Ecto neural progenitor cell (in vitro differentiated cells): Measurements from ENCODE around the gene SLC28A2.
"Not testable (repeated sequence)": the region's sequence is repeated elsewhere in the genome, so short reads cannot be mapped to it uniquely, and the experiment has no call there.

Experiments
- DNase-seq: peaks from one replicate; pipeline ENCODE4 v3.0.0-alpha.2; 2018; ENCODE audit warnings: low spot score

Gene SLC28A2

DNA sequence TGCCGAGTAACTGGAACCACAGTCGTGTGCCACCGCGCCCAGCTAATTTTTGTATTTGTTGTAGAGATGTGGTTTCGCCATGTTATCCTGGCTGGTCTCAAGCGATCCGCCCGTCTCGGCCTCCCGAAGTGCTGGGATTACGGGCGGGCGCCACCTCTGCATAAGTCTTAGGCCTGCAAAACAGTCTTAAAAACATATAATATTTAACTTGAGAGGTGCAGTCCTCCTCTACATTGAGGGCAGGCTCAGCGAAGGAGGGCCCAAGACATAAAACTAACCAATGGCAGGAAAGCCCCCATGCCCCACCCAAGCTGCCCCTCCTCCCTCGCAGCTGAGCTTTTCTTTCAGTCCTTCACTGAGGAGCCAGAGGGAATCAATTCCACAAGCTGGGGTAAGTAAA lies at the start of gene SLC28A2:
TSS of gene SLC28A2 (plus strand) at position 347 of the 400 bp plus-strand sequence. CDS start 982 bp downstream, outside the sequence.
- DNase-seq: no peak

DNA sequence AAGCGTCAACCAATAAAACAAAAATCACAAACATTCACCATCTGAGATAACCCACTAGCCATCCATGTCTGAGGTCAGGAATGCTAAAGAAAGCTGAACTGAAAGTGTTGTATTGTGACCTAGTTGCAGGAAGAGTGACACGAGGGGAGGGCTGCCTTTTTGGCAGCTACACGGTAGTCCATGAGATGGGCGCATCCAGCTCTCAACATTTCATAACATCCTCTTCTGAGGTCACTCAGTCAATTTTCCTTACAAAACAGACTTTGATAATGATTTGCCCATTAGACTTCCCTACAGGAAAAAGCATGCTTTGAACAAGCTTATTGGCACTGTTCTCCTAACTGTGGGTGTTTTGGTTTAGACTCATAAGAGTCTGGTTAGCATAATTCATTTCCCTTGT lies 48.9 kb upstream of the SLC28A2 start:
- DNase-seq: no peak

DNA sequence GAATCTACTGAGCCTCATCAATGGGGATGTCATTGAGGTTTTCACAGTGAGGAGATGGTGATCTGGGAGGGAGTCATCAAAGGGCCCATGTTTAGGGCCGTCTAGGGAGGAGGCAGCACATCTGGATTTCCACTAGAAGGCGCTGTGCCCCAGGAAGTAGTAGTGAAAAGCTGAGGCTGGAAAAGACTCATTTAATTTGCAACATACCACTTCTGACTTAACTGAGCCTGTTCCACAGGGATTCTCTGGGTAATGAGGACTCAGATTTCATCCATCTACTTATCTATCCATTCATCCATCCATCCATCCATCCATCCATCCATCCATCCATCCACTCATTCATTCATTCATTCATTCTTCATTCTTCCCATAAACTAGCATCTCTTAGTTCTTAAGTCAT lies 46.8 kb upstream of the SLC28A2 start:
- peak; percentile 73 for DNase-seq

DNA sequence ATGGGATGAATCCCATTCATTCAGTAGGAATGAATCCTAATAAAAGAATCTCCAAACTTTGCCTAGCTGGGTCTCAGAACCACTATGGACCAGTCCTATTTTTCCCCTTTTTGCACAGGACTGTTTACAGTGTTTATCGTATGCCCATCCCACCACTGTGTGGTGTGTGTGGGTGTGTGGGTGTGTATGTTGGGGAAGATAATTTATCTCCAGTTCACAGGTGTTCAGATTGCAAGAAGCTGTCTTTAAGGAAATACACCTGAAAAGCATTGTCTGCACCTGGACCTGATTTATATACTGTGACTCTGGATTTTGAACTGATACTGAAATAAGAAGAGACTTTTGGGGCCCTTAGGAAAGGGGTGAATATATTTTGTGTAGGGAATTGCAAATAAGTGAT lies 39.5 kb upstream of the SLC28A2 start:
- no peak for DNase-seq

DNA sequence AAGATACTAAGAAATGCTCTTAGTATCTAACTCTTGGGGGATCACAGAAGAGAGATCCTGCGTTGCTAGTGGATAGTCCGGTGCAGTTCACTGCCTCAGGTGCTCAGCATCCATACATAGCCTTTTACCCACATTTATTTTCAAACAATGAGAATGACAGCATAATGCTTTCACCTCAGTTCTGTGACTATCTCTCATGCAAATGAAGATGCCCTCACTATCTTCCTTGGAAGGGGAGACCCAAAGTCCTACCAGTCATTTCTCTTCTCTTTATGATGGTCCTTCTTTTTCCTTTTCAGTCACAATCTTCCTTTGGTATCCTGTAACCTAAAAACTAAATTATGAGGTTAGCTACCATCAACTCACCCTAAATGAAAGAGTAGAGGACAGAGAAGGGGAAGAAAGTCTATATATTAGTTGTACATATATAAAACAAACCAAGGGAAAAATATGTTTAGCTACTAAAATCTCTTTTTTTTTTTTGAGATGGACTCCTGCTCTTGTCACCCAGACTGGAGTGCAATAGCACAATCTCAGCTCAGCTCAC lies 30.9 kb upstream of the SLC28A2 start:
- no peak for DNase-seq

GRCh38 chr15:45221967-45222366 lies 30.1 kb upstream of the SLC28A2 start:
- no peak for DNase-seq

DNA sequence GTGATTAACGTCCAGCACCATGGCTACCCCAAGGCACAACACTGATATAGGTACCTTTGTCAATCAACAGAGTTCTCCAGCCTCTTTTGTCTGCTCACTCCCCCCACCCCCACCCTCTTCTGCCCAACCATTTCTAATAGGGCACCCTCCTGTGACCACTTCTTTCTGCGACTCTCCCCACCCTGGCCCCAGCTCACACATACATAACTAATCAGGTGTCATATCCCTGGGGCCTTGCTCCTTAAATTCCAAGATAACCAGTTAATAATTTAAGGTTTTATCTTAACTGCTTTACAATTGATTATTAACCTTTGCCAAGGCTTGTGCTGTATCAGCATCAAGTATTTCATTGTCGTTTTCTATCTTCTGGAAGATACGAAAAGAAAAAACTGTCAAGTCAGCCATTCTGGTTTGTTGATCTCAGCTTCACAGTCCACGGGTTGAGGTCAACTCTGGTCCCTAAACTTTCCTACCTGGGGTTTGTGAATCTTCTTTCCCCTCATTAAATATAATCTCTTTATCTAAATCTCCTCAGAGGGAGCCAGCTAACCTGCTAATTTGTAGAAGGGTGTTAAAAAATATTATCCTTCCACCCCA lies 27.3 kb upstream of the SLC28A2 start:
- no peak for DNase-seq

GRCh38 chr15:45225506-45226273 lies 26.3 kb upstream of the SLC28A2 start:
- DNase-seq: no peak

DNA sequence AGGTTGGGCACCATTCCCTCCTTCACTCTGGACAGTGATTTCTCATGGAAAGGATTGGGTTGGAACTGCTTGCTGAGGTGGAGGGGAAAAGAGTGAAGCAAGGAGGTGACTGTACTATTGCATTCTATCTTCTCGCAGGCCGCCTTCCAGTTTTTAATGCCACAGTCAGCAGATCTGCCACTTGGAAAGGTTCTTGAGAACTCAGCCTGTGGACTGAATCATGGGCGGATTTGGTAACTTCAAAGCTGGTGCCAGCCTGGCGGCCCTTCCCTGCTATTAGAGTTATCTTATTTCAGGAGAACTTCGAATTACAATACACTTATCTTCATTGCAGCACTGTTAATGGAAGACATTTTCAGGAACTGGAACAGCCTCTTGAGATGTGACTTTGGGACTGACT lies 23.1 kb upstream of the SLC28A2 start:
- no peak for DNase-seq

DNA sequence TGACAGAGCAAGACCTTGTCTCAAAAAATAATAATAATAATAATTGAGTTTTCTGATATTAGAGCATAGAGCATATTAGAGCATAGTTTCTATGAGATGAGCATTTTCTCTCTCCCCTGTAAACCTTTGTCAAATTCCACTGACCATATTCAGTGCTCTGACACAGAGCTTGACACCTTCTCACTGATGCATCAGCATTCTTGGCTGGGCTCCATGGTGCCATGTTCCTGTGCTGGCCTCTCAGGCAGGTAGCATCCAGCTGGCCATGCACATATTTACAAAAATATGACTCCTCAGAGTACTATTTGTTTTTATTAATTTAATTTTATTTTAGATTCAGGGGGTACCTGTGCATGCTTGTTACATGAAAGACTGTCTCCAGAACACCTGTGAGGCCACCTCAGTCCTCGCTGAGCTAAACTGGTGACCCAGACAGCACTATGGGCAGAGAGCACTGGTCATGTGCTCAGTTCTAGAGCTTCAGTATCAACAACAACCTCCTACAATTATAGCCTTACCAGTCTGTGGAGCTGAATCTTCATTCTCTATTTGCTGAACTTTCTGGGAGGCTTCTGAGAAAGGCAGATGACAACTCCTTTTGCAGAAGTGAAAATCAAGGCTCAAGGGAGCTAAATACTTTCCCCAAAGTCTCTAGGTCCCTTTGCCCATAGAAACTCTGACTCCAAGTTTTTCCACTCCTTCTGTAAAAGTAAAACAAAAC lies 21.6 kb upstream of the SLC28A2 start:
- DNase-seq: no peak

DNA sequence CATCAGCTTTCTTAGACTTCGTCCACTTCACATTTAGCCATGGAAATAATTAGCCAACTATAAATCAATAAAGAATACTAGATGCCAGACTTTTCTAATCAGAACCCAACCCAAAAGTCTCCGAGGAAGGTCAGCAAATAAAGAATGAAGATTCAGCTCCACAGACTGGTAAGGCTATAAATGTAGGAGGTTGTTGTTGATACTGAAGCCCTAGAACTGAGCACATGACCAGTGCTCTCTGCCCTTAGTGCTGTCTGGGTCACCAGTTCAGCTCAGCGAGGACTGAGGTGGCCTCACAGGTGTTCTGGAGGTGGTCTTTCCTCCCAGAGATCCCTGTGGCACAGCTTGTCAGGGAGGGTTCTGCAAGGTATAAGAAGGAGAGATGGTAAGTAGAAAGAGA lies 20.9 kb upstream of the SLC28A2 start:
- no peak for DNase-seq

- no peak for DNase-seq
Measured at GRCh38 chr15:45231864-45232562, 20.0 kb upstream of the SLC28A2 start.

DNA sequence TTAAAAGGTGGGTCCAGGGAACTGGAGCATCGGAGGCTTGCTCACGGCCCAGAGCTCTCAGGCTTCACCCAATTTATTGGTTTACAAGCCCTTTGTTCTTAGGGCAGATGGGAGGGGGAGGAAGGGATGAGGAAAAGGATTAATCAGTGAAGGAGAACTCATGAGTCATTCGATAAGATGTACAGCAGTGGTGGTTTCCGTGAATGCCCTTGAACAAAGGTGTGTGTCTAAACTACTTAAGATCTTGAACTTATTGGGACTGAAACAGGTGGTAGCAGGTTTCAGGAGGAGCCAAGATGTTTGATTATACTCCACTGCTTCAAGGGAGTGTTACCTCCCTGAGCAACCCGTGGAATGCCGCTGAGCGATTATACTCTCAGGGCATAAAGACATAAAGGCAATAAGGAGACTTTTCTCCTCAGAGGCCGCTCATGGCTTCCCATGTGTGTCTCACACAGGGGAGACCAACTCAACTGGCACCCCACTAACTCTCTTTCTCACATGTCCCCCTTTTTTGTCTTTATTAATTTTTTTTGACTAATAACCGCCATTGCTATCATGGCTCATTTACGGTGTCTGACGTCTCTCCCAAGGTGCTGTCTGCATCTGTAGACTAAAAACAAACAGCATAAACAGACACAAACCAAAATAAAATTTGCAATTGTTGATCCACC lies 17.3 kb upstream of the SLC28A2 start:
- no peak for DNase-seq

DNA sequence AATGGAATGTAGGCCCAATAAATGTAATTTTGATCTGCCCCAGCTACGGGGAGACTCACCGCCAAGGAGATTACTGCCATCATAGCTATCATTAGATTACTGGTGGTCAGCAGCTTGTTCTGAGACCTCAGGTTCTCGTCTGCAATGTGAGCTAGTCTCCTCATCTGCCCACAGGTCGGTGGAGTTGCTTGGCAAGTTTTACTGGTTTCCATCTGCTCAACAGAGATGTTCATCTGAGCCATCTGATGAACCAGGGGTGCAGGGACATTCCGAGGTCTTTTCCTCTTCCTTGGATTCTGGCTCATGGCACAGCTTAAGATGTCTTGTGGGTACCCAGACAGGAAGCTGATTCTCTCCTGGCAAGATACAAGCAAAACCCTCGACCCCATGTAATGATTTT lies 15.2 kb upstream of the SLC28A2 start:
- DNase-seq: not testable (repeated sequence)

GRCh38 chr15:45242289-45242688 lies 9.7 kb upstream of the SLC28A2 start:
- DNase-seq: no peak

DNA sequence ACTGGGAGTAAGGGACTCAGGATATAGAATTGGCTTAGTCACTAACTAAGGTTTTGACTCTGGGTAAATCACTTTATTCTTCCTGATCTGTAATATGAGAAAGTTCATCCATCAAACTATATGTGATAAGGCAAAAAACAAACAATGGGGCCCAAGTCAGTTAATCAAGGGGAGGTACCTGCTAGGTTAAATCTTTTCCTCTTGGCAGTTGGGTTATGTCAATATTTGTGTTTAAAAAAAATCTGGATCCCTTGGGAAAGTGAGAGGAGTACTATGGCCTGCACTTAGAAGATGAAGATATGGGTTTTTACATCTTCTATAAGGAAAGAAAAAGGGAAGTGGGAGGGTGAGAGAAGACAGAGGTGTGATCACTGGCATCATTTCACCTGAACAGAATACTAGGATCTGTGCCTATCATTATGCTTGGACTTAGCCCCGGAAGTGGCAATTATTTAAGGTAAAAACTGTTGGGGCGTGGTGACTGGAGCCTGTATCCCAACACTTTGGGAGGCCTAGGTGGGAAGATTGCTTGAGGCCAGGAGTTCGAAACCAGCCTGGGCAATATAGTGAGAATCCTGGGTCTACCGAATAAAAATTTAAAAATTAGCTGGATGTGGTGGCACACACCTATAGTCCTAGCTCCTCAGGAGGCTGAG lies 2.8 kb upstream of the SLC28A2 start:
- no peak for DNase-seq

DNA sequence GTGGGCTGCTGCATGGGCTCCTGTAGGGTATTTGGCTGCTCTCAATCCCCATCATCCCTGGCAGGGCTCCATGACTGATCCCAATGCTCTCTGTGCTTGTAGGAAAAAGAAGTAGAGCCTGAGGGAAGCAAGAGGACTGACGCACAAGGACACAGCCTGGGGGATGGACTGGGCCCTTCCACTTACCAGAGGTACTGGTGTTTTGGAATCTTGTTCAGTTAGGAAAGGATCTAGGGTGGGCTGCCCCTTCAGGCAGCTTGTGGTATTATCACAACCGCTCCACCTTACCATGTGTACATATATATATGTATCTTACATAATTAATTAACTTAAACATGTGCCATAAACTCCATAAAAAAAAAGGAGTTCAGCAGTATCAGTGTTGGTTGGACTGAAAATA lies 1.3 kb downstream of the SLC28A2 start:
- no peak for DNase-seq

GRCh38 chr15:45254405-45254804 lies 2.4 kb downstream of the SLC28A2 start:
- DNase-seq: no peak

GRCh38 chr15:45254824-45255223 lies 2.8 kb downstream of the SLC28A2 start:
- not testable (repeated sequence) for DNase-seq

- DNase-seq: no peak
Measured at GRCh38 chr15:45259796-45260195, 7.8 kb downstream of the SLC28A2 start.

DNA sequence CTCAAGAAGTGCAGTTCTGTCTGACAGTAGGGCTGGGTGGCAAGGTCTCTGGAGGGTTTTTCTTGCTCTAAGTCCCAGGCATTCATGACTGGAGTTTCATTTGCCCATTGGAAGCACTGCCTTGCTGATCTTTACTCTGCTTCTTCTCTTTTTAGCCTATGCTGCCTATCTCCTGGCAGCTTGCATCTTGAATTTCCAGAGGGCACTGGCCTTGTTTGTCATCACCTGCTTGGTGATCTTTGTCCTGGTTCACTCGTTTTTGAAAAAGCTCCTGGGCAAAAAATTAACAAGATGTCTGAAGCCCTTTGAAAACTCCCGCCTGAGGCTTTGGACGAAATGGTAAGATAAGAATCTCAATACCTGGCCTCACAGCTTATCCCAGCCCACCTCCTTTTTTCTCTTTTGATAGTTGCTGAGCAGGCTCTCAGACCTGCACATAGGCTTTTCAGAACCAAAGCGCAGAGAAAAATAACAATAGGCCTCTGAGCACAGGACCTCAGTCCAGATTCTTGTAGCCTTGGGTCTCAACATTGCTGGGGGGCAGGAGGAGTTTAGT lies 10.9 kb downstream of the SLC28A2 start:
- DNase-seq: no peak
